Right lobe of liver (tissue), 4 donors: ENCODE results near the gene NOD2.

Experiments used
- CTCF ChIP-seq, 4 donors: fragments of 200-600 bp in 3 of 4; fragments of 450-650 bp in 1 of 4; IDR thresholded peaks; one replicate each; pipeline versions ENCODE4 v1.5.1 to v1.8.0; 2016 to 2022; ENCODE audit warnings: antibody characterized with exemption in 4 of 4, mild to moderate bottlenecking in 2 of 4
- POLR2A ChIP-seq: fragments of 450-650 bp; IDR thresholded peaks from one replicate; pipeline ENCODE4 v1.6.1; 2017; ENCODE audit warnings: antibody characterized with exemption, mild to moderate bottlenecking
- donor health status: DM: no; HTN: no; CAD: no.
- donor health status: DM: no; HTN: no; CAD: no.
- donor health status: DM: no; HTN: yes; CAD: no.

- TF ChIP-seq CTCF (IDR thresholded peaks at IDR 0.05): no peak
- TF ChIP-seq POLR2A: no peak
Measured at GRCh38 chr16:50692644-50692998, 785 bp upstream of the NOD2 start.
